DOHH2 (cell line): ENCODE measurements around the gene EPHB1.

Experiments
- EZH2phosphoT487 ChIP-seq: fragments of 200-600 bp; sonication (generic); IDR thresholded peaks from 2 replicates; pipeline ENCODE4 v1.6.1; 2017; ENCODE audit warnings: borderline replicate concordance, mild to moderate bottlenecking, antibody characterized with exemption, low read length, moderate library complexity, mixed read lengths
- TF ChIP-seq, protein P1 (sequence below): fragments of 200-600 bp; sonication (generic); IDR thresholded peaks from one replicate; pipeline ENCODE4 v1.5.1; 2014; ENCODE audit warnings: antibody characterized with exemption, mild to moderate bottlenecking, low read depth, low read length; ENCODE audit not compliant: poor library complexity, severe bottlenecking

DNA sequence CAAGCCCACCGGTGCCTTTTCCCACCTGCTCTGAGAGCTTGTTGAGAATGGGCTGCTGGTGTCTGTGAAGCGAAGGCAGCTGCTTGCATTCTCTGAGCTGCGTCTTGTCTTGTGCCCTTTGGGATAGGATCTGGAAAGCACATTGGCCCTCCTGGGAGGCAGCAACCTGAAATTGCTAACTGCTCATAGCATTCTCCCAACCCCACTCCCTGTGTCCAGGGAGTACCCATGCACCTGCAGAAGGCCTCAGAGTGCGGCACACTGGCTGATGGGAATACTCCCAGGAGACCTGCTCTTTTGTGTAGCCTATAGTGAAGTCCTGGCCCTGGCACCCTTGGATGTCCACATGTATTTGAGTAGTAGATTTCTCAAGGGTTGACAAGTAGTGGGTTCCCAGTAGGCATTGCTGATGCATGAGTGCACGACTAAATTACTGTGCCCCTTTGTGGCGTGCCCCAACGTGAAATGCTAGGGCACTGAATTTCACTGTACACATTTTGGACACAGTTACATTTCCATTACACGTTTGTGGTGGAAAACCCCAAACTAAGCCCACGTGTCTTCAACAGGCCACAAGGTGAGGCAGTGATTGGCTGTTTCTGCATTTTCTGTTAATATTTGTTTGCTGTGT is 3.7 kb downstream of the EPHB1 start:
- TF ChIP-seq, protein P1, sequence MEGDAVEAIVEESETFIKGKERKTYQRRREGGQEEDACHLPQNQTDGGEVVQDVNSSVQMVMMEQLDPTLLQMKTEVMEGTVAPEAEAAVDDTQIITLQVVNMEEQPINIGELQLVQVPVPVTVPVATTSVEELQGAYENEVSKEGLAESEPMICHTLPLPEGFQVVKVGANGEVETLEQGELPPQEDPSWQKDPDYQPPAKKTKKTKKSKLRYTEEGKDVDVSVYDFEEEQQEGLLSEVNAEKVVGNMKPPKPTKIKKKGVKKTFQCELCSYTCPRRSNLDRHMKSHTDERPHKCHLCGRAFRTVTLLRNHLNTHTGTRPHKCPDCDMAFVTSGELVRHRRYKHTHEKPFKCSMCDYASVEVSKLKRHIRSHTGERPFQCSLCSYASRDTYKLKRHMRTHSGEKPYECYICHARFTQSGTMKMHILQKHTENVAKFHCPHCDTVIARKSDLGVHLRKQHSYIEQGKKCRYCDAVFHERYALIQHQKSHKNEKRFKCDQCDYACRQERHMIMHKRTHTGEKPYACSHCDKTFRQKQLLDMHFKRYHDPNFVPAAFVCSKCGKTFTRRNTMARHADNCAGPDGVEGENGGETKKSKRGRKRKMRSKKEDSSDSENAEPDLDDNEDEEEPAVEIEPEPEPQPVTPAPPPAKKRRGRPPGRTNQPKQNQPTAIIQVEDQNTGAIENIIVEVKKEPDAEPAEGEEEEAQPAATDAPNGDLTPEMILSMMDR: no peak
- TF ChIP-seq EZH2phosphoT487: no peak
